Measurements from ENCODE around the gene STXBP6.

STXBP6 gene

GRCh38 chr14:25049568-25050268 is at the start of gene STXBP6:
TSS of gene STXBP6 (minus strand) at chr14:25050147. CDS start at chr14:24974818, 75,329 bp downstream.
- intact Hi-C loops (cut with DNase I; ENCODE audit: low total_unique reads): no loop called here
- H3K27ac ChIP-seq: peak within 1 kb of the TSS in 1 of 2 donors; percentile 2
- H3K9me3 ChIP-seq: no peaks in the 10 kb centered on the region
- no peak for TF ChIP-seq CTCF (IDR thresholded peaks at IDR 0.05)
- peaks cover 0 to 16% of the 10 kb centered on the region in 2 donors for H3K27me3 ChIP-seq
- peak; percentile 47 to 73 for DNase-seq
- no peaks in the 10 kb centered on the region for H3K36me3 ChIP-seq
- peak within 1 kb of the TSS; percentile 52 to 69 for H3K4me3 ChIP-seq
- H3K4me1 ChIP-seq: peaks cover 0 to 31% (median 25%) of the 10 kb centered on the region in 4 donors

GRCh38 chr14:25097120-25097519 is 47.2 kb upstream of the STXBP6 start:
- no peak for DNase-seq
- Histone ChIP-seq H3K9me3 (no peaks in the 10 kb centered on the region), H3K4me1 (no peaks in the 10 kb centered on the region), H3K27ac (no peak overlapping the region), H3K4me3 (no peak overlapping the region), H3K27me3 (peaks cover 0 to 4% of the 10 kb centered on the region in 2 donors), H3K36me3 (no peaks in the 10 kb centered on the region)
- no peak for TF ChIP-seq CTCF (IDR thresholded peaks at IDR 0.05)
- intact Hi-C loops (cut with DNase I; ENCODE audit: low total_unique reads): no loop called here

GRCh38 chr14:25095736-25096437 is 45.9 kb upstream of the STXBP6 start:
- no peak for DNase-seq
- H3K27me3 ChIP-seq: peaks cover 0 to 4% of the 10 kb centered on the region in 2 donors
- no peak overlapping the region for H3K4me3 ChIP-seq
- no peaks in the 10 kb centered on the region for H3K36me3 ChIP-seq
- TF ChIP-seq CTCF (IDR thresholded peaks at IDR 0.05): no peak
- H3K4me1 ChIP-seq: peaks cover 0 to 5% (median 0%) of the 10 kb centered on the region in 4 donors
- intact Hi-C loops (cut with DNase I; ENCODE audit: low total_unique reads): no loop called here
- no peak overlapping the region for H3K27ac ChIP-seq
- no peaks in the 10 kb centered on the region for H3K9me3 ChIP-seq

- no peaks in the 10 kb centered on the region for H3K9me3 ChIP-seq
- no peak for TF ChIP-seq CTCF (IDR thresholded peaks at IDR 0.05)
- H3K27ac ChIP-seq: no peak overlapping the region
- peaks cover 0 to 15% (median 0%) of the 10 kb centered on the region in 4 donors for H3K4me1 ChIP-seq
- no peaks in the 10 kb centered on the region for H3K36me3 ChIP-seq
- H3K4me3 ChIP-seq: no peak overlapping the region
- intact Hi-C loops (cut with DNase I; ENCODE audit: low total_unique reads): no loop called here
- no peak for DNase-seq
- H3K27me3 ChIP-seq: peaks cover 0 to 4% of the 10 kb centered on the region in 2 donors
Measured at GRCh38 chr14:25094171-25094907, 44.4 kb upstream of the STXBP6 start.

GRCh38 chr14:25092258-25092740 is 42.4 kb upstream of the STXBP6 start:
- Histone ChIP-seq H3K27me3 (peaks cover 0 to 4% of the 10 kb centered on the region in 2 donors), H3K4me3 (no peak overlapping the region), H3K36me3 (no peaks in the 10 kb centered on the region), H3K4me1 (peaks cover 0 to 15% (median 0%) of the 10 kb centered on the region in 4 donors), H3K27ac (no peak overlapping the region), H3K9me3 (no peaks in the 10 kb centered on the region)
- TF ChIP-seq CTCF (IDR thresholded peaks at IDR 0.05): no peak
- intact Hi-C loops (cut with DNase I; ENCODE audit: low total_unique reads): no loop called here
- no peak for DNase-seq
